Activated CD4-positive, alpha-beta T cell treated with anti-CD3 and anti-CD28 coated beads, Interleukin-2, amount 50 U/mL, for 16 hours (primary cell): ENCODE data around the gene CDK11A.
A peak's percentile ranks its signal among the peaks of the same experiment; 100 is the strongest.
"Not testable (repeated sequence)": the region's sequence is repeated elsewhere in the genome, so short reads cannot be mapped to it uniquely, and the experiment has no call there.

Experiments used
- DNase-seq: peaks from one replicate; pipeline ENCODE4 v3.0.0-alpha.2; 2020

CDK11A gene

DNA sequence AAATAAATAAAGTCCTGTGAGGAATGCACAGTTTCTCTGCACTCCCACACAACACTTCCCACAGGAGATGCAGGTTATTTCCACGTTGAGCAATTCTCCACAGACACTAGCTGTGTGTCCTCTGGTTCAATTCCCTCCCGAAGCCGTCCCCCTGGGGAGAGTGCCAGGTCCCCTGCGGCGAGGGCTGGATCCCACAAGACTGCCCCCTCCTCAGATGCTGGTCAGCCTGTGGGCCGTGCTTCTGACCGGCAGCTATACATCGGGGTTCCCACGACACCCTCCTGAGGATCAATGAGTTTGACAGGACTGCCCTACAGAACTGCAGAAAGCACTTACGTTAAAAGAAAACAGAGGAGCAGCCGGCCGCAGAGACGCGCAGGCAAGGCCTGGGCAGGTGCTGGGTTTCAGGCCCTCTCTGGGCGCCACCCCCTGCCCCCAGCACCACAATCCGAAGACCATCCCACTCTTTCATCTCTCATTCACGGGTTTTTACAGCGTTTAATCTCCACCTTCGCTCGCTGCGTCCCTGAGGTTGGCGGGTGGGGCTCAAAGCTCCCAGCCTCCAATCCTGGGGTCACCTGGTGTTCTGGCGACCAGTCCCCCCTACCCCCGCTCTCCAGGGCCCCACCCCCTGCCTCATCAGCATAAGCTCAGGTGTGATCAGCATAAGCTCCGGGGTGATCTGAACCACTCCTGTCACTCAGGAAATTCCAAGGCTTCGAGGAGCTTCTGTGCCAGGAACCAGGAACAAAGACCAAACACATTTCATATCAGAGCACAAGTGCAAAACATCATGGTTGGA lies 40.9 kb downstream of the CDK11A start:
- no peak for DNase-seq

DNA sequence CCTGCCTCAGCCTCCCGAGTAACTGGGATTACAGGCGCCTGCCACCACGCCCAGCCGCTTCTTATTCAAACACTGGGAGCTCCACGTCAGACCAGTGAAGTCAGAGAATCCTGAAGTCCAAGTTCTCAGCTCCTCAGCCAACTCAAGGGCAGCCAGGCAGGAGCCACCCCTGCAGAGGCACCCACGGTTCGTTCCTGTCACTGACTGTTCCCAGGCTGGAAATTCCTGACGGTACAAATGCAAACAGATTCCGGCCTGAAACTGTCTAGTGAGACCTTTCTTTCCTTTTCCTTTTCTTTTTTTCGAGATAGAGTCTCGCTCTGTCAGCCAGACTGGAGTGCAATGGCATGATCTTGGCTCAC lies 43.3 kb downstream of the CDK11A start:
- no peak for DNase-seq

DNA sequence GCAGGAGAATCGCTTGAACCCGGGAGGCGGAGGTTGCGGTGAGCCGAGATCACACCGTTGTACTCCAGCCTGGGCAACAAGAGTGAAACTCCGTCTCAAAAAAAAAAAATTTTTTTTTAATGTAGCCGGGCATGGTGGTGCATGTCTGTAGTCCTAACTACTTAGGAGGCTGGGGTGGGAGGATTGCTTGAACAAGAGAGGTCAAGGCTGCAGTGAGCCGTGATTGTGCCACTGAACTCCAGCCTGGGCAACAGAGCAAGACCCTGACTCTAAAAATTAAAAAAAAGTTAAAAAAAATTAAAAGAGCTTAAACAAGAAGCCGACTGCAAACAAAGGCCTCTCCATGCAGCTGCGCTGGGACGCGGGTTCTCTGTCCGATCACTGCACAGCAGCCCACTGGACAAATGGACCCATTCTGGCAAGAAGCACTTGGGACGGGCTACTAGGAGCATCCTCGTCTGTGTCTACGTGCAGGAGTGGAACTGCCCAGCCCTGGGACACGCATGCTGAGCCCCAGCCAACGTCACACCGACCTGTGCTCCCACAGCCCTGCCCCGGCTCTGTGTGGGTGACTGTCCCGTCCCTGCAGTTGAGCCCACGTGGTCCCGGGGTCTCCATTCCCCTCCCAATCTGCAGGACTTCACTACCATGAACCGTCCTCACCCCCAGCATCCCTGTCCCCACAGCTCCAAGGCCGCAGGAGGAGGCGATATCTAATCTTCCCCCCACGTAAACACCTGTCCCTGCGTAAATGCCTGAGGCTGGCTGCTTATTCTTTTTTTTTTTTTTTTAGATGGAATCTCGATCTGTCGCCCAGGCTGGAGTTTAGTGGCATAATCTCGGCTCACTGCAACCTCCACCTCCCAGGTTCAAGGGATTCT lies 43.9 kb downstream of the CDK11A start:
- no peak for DNase-seq

DNA sequence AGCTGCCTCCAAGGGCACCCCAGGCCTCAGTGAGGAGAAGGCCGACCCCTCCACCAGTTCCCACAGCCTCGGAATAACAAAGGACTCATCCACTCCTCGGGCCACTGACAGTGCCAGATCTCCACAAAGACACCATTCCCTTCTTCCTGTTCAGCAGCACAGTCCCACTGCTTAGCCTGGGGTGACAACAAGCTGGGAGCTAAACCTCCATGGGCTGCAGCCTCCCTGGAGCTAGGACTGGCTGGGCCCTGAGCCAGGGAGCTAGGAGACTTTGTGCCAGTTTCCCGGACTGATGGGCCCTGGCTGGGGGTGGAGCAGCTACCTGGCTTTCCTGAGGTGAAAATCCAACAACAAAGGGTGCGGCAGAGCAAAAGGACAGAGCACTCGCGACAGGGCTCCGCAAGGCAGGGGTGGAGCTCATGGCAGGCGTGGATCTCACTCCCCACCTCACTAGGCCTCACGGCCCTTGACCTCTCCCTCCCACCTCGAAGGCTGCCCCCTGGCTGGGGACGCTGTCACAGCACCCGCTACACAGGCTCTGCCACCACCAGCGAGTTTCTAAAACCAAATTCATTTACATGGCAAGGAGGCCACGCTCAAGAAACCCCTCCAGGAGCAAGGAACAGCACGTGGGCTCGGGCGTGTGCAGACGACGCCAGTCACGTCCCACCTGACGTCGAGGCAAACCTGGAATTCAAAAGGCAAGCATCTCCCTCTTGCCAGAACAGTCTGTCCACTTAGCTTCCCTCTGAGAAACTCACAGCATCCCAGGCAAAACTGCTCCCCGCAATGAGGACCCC lies 45.4 kb downstream of the CDK11A start:
- DNase-seq: peak; percentile 69

DNA sequence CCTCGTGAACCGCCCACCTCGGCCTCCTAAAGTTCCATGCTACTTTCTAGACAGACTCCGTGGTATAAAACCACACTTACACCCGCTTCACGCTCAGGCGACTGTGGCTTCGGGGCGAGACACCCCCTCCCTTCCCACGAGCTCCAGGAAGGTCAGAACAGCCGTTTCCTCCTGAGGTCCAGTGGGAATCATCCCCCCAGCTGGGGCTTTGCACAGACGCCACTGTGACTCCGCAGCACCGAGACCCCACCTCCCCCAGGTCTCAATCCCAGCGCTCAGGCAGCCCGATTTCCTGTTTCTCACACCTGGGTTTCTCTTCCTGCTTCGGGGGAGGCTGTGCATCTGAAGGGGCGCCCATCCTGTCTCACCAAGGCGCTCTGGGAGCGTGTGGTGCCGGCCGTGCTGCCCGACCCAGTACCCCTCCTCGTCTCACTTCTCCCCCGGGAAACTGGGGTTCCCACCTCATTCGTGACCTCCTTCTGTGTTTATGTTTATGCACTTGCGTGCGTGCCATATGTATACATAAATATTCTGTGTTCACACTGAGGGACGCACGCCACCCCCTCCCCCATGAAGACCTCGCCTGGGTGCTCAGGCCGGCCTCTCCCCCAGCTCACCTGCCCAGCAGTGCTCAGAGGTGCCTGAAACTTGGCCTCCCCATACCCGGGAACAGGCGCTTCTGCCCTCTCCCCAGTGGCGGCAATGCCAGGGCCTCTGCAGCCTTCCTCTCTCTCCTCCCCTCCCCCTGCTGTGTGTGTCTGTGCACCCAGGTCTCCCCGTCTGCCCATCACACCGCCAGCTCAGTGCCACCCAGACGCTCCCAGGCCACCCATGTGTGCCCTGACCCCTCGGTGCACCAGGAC lies 46.2 kb downstream of the CDK11A start:
- peak; percentile 32 for DNase-seq

DNA sequence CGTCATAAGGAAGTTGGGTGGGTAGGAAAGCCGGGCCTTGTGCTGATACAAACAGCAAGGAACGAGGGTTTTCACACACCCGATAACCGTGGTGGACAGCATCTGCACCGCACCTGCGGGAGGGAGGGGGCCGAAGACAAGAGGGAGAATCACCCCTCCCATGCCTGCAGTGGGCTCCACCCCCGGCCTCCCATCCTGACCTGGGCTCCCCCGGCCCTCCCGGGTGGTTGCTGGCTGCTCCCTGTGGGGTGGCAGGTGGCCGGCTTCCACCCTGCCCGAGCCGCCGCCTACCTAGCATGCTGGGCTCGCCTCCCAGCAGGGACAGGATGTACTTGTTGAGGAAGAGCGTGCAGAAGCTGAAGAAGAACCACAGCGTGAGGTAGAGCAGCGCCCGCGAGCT lies 48.1 kb downstream of the CDK11A start:
- not testable (repeated sequence) for DNase-seq

DNA sequence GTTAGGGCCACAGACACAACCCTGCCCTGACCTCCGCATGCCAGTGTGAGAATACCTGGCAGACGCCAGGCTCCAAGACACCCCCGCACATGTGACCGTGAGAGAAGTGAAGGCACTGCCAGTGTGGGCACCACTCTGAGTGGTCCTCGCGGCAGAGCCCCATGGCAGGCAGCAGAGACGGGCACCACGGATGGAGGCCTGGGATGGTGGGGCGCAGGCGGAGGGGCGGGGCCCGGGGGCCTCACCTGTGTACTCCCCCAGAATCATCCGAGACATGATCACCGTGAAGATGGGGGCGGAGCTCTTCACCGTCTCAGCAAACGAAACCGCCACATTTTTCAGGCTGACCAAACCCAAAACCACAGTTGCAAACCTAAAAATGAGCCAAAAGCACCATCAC lies 48.9 kb downstream of the CDK11A start:
- DNase-seq: not testable (repeated sequence)

DNA sequence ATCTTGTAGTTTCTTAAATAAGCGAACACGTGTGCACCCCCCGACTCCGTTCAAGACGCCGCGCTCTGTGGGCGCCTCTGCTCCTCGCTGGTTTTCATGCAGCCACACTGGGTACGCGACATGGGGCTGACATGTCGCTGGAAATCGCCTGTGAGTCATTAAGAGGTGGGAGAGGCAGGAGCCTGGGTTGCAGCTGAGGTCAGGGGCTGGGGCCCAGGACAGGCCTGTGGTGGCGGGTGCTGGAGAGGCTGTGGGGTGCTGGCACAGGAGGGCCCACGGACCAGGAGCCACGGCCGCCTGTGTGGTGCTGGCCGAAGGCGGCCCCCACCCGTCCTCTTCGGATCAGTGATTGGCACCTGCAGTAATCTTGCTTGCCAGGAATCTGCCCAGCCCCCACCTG lies 49.4 kb downstream of the CDK11A start:
- DNase-seq: not testable (repeated sequence)

DNA sequence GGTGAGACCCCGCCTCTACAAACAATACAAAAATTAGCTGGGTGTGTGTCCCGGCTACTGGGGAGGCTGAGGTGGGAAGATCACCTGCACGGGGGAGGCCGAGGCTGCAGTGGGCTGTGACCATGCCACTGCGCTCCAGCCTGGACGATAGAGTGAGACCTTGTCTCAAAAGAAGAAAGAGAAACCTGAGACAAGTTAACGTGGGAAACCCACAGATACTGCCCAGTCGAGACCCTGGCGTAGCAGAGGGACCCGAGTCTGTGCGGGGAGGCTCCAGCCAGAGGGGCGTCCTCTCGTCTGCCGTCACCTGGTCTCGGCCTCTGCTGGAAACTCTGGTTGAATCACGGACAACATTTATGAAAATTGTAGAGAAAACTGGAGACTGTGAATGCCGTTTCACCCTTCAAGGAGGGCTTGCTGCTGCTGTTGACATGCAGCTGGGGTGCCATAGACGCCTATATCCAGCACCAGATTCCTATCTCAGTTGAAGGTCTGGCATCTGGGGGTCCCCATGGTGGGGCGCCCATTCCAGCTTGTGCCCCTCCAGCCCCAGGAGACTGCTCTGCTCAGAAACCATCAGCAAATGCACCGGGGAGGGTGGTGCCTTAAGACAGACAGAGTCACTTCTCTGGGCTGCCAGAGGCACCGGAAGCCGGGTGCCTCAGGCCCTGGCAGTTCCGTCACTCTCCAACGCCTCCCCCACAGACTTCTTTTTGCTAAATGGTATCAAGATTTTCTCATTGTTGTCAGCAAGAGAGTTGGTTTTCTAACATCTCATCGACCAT lies 51.8 kb downstream of the CDK11A start:
- DNase-seq: no peak

DNA sequence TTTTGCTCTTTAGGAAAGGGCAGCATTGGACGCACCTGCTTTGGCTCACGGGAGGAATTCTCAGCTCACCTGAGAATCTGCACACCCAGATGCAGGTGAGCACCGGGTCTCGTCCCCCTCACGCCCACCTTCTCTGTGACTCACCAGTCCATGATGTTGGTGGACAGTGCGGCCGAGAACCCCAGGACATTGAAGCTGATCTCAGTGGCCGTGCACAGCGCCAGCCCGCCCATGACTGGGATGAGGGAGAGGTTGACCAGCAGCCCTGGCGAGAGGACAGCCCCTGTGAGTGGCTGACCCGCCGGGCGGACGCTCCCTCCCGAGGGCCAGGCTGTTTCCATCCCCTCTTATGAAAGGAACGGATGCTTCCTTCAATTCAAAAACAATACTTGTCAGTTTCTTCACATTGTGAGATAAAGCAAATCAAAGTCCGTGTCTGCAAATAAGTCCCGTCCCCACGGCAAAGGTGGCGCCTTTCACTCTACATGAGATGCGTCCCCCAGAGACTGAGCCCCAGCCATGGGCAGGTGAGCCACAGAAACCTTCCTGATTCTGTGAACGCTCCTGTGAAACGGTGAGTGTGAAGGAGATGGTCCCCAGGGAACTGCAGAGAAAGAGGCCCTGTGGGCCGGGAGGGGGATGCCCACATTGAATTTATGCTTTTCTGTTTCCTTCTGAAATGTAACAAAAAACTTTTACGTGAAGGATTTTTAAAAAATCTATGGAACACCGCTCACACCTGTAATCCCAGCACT lies 52.6 kb downstream of the CDK11A start:
- DNase-seq: no peak

DNA sequence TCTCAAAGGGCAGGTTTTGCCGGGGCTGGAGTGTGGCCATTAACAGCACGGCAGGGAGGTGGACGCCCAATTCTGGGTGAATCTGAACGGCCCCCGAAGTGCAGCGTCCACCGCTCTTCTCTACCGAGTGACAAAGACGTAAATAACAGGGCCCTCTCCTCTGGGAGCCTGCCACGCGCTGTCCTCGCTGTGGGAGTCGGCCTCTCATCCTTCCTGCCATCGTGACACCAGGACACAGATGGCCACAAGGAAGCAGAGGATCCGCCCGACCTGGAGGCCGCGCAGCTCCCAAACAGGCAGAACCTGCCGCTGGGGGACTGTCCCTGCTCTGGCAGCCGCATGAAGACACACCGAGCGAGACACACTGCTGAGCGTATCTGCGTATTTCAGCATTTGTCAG lies 53.3 kb downstream of the CDK11A start:
- DNase-seq: no peak

DNA sequence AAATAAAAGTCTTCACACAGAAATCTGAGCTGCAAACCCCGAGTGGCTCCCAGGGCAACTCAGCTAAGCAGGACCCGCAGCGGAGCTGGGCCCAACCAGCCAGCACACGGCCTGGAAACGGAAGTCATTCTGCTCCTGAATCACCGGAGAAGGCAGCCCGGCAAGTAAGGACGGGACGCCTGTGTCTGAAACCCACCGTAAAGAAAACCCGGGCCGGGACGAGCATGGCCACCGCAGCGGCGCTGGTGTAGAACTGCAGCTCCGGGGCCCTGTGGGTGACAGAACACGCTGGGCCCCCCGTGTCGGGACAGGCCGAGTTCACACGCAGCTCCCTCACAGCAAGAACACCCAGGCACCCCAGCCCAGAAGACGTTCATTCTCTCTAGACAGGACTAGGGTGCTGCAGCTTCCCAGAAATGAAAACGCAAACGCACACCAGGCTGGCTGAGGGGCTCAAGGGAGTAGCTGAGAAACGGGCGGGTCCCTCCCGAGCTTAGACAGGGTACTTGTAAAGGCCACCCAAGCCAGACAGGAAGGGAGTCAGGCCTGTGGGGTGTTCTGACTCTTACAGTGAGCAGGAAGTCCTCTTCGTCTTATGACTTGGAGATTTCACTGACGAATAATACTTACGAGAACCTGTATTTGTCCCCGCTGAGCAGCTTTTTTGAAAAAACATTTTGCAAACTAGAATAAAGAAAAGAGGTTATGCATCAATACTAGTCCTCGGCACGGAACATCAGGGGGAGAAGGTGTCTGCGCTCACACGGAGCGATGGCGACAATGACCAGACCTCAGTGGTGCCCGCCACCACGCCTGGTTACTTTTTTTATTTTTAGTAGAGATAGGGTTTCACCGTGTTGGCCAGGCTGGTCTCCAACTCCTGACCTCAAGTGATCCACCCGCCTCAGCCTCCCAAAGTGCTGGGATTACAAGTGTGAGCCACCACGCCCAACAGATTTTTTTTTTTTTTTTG lies 54.4 kb downstream of the CDK11A start:
- no peak for DNase-seq

DNA sequence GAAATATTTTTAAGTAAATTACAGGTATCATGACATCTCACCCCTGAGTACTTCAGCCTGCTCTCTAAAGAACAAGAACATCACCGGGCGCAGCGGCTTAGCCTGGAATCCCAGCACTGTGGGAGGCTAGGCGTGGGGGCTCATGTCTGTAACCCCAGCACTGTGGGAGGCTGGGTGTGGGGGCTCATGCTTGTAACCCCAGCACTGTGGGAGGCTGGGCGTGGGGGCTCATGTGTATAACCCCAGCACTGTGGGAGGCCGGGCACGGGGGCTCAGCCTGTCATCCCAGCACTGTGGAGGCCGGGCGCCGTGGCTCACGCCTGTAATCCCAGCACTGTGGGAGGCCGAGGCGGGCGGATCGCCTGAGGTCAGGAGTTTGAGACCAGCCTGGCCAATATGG lies 57.6 kb downstream of the CDK11A start:
- no peak for DNase-seq

DNA sequence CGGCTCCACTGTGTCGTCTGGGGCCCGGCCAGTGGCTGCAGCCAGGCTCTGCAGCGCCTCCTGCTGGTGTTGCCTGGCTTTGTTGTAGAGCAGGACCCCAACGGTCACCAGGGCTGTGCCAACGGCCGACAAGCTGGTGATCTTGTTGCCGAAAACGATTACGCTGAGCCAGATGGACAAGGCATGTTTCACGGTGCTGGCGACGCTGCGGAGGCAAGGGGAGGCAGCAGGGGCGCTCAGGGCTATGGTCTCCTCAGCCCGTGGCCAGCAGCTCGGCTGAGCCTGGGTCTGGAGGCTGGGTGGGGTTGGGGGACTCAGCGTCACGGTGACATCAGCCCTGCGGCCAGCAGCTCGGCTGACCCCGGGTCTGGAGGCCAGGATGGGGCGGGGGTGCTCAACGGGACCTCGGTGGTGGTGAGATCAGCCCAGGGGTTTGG lies 58.3 kb downstream of the CDK11A start:
- DNase-seq: peak; percentile 18

DNA sequence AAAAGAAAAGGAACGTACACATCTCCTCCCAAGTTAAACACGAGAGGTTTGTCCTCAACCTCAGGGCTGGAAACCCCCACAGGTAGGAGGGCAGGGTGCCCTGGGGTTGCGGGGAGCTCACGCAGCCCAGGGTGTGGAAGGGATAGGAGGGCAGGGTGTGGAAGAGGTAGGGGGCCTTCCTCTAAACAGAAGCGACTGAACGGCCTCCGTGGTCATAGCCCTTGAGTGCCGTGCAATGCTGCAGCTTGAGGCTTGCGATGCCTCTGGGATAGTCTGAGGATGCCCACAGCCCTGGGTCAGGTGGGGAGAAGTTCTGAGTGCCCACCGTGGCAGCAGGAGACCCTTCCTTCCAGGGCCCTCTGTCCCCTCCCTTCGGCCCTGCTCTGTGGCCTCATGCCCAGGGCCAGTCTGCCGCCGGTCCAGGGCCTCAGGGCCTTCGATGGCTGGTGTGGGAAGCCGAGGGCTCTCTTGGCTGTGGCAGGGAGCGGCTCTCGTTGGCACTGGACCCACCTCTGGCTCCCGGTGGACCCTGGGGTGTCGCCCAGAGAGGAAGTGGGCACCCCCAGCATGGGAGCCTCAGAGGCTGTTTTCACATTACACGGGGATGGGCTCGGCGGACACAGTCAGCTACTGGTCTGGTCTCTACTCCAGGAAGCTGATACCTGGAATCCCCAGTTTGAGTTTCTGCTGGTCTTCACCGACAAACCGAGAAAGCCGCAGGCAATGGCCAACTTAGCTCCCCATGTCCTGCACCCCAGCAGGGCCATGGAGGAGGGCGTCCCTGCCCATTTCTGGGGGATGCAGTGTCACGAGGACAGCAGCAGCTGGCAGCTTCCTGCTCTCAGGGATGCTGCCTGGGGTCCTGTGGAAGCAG lies 59.0 kb downstream of the CDK11A start:
- DNase-seq: no peak

DNA sequence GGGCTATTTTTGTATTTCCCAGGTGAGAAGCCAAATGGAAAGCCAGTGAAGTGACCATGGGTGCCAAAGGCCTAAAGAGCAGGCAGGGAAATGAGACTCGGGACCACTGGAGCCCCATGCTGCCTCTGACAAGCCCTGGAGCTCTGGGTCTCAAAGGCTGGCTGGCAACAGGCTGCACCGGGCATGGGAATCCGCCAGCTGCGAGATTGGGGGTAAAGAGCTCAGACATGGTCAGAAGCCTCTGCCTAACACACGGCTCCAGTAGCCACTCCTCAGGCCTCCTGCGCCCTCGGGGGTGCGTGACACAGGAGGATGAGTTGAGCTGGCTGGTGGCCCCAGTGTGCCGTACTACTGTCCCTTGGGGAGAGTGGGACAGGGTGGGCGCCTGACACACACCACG lies 59.8 kb downstream of the CDK11A start:
- DNase-seq: not testable (repeated sequence)

DNA sequence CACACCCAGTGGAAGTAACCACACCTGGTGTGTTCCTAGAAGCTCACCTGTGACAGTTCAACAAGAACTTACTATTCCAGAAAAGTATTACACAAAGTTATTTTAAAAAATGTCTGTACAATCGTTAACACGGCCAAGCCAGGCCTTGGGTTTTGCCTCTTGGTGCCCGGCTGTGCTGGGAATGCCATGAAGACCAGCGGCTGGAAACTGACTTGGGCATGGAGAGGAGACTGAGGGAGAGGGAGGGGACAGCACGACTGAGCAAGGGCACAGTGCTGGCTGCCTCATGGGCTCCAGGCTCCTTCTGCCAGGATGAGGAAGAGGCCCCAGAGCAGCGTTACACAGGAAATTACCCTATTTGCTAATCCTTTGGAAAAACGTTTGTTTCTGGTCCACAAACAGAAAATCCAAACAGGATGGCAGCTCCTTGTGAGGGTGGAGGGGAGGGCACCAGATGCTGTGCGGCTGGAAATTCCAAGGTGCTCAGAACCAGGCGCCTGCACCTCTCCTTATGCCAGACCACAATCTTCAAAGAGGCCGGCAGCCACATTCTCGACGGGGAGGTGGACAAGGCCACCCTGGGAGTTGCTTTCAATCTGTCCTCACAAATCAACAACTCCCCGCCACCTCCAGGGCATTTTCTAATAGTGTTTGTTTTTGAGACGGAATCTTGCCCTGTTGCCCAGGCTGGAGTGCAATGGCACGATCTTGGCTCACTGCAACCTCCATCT lies 61.2 kb downstream of the CDK11A start:
- DNase-seq: not testable (repeated sequence)

DNA sequence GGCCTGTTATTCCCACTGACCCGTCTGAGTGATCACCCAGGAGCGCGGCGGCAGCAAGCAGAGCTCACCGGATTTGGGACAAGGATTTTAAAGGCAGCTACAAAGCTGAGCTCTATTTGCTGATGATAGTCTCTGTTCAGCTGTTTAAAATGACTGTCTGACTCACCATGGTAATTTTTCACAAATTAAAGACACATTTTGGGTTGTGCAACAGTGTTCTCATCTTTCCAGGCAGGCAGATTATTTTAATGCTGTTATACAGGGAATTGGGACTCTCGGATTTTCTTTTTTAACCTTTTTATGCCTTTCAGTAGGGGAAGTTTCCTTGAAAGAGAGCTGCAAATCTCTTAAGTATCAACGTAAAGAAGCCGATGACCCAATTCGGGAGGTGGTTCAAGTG lies 61.8 kb downstream of the CDK11A start:
- DNase-seq: not testable (repeated sequence)
